ENCODE measurements around the gene PLCB1.

The PLCB1 gene

GRCh38 chr20:8912096-8912495, 780.0 kb downstream of the PLCB1 start:
- H3K27me3 ChIP-seq: no peaks in the 10 kb centered on the region
- no peak overlapping the region for H3K4me3 ChIP-seq
- no peak overlapping the region for H3K27ac ChIP-seq
- TF ChIP-seq CTCF (IDR thresholded peaks at IDR 0.05): no peak
- intact Hi-C loops (cut with DNase I; ENCODE audit: low total_unique reads): loop anchor here (5.0 kb wide), 1 partner anchor 155 kb away; the partner anchor contains the start of gene PLCB4
- H3K36me3 ChIP-seq: no peaks in the 10 kb centered on the region
- no peaks in the 10 kb centered on the region for H3K9me3 ChIP-seq
- no peaks in the 10 kb centered on the region for H3K4me1 ChIP-seq
- no peak for DNase-seq

GRCh38 chr20:8912731-8913130, 780.7 kb downstream of the PLCB1 start:
- H3K36me3 ChIP-seq: no peaks in the 10 kb centered on the region
- no peaks in the 10 kb centered on the region for H3K4me1 ChIP-seq
- intact Hi-C loops (cut with DNase I; ENCODE audit: low total_unique reads): loop anchor here (5.0 kb wide), 1 partner anchor 155 kb away; the partner anchor contains the start of gene PLCB4
- no peak overlapping the region for H3K4me3 ChIP-seq
- H3K9me3 ChIP-seq: no peaks in the 10 kb centered on the region
- DNase-seq: no peak
- H3K27me3 ChIP-seq: no peaks in the 10 kb centered on the region
- no peak overlapping the region for H3K27ac ChIP-seq
- TF ChIP-seq CTCF (IDR thresholded peaks at IDR 0.05): no peak

- intact Hi-C loops (cut with DNase I; ENCODE audit: low total_unique reads): loop anchor here (5.0 kb wide), 1 partner anchor 154 kb away; the partner anchor contains the start of gene PLCB4
- no peak for DNase-seq
- TF ChIP-seq CTCF (IDR thresholded peaks at IDR 0.05): no peak
These were observed 781.4 kb downstream of the PLCB1 start for GRCh38 chr20:8913456-8913855.

GRCh38 chr20:8914421-8914820, 782.4 kb downstream of the PLCB1 start:
- intact Hi-C loops (cut with DNase I; ENCODE audit: low total_unique reads): loop anchor here (5.0 kb wide), 1 partner anchor 153 kb away; the partner anchor contains the start of gene PLCB4
- DNase-seq: no peak
- Histone ChIP-seq H3K4me3 (no peak overlapping the region), H3K27me3 (no peaks in the 10 kb centered on the region), H3K9me3 (no peaks in the 10 kb centered on the region), H3K36me3 (no peaks in the 10 kb centered on the region), H3K27ac (no peak overlapping the region), H3K4me1 (no peaks in the 10 kb centered on the region)
- no peak for TF ChIP-seq CTCF (IDR thresholded peaks at IDR 0.05)

More at GRCh38 chr20:8913456-8913855, 781.4 kb downstream of the PLCB1 start:
- no peaks in the 10 kb centered on the region for H3K27me3 ChIP-seq
- H3K9me3 ChIP-seq: no peaks in the 10 kb centered on the region
- H3K4me3 ChIP-seq: no peak overlapping the region
- no peak overlapping the region for H3K27ac ChIP-seq
- H3K4me1 ChIP-seq: no peaks in the 10 kb centered on the region
- no peaks in the 10 kb centered on the region for H3K36me3 ChIP-seq

DNA sequence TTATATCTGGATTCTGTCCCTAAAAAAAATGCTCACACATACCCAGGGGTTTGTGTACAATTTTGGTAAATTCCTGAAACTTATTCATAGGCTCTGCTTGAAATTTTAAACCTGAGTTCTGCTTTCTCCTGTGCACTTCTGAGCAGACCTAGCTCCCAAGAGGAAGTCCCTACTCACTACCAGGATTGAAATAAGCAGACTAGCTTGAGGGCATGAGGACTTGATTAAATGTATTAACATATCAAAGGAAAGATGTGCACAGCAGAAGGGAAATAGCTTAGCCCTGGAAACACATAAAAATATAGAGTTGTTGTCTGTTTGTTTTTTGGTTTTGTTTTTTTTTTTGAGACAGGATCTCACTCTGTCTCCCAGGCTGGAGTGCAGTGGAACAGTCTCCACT, 785.0 kb downstream of the PLCB1 start:
- intact Hi-C loops (cut with DNase I; ENCODE audit: low total_unique reads): no loop called here
- H3K27me3 ChIP-seq: no peaks in the 10 kb centered on the region
- DNase-seq: no peak
- no peaks in the 10 kb centered on the region for H3K4me1 ChIP-seq
- H3K36me3 ChIP-seq: no peaks in the 10 kb centered on the region
- no peaks in the 10 kb centered on the region for H3K9me3 ChIP-seq
- H3K4me3 ChIP-seq: no peak overlapping the region
- no peak overlapping the region for H3K27ac ChIP-seq
- TF ChIP-seq CTCF (IDR thresholded peaks at IDR 0.05): no peak

- DNase-seq: no peak
- no peak overlapping the region for H3K27ac ChIP-seq
- intact Hi-C loops (cut with DNase I; ENCODE audit: low total_unique reads): no loop called here
- TF ChIP-seq CTCF (IDR thresholded peaks at IDR 0.05): no peak
- H3K27me3 ChIP-seq: no peaks in the 10 kb centered on the region
- H3K36me3 ChIP-seq: no peaks in the 10 kb centered on the region
- no peaks in the 10 kb centered on the region for H3K9me3 ChIP-seq
- no peak overlapping the region for H3K4me3 ChIP-seq
- H3K4me1 ChIP-seq: no peaks in the 10 kb centered on the region
These were observed 786.1 kb downstream of the PLCB1 start for GRCh38 chr20:8918145-8918544.
